ENCODE data around the gene STX11.

The STX11 gene

DNA sequence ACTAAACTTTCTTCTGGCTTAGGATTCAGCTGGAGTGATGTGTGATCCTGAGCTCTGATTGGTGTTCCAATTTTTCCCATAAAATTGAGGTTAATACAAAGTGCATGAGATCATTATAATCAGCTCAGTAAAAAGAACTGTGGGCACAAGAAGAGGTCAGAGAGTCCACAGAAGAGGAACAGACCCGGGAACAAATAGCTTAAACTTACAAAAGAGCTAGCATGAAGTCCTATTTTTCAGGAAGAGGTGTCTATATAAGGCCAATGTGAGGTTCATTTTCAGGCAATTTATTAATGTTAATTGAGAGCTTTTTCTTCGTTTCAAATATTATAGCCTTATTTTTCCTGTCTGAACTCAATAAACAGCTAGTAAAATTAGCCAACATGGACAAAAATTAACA, 26.9 kb upstream of the STX11 start:
- no peak overlapping the region for H2AFZ ChIP-seq (ENCODE audit: low read depth, low read length)
- no peaks in the 10 kb centered on the region for H3K36me3 ChIP-seq (ENCODE audit: insufficient read depth, low read length)
- no peak overlapping the region for H3K9ac ChIP-seq (ENCODE audit: low read depth, low read length)
- no peak for DNase-seq
- H4K20me1 ChIP-seq (ENCODE audit: insufficient read depth, low read length) = no peaks in the 10 kb centered on the region
- no peak for TF ChIP-seq EZH2 (IDR thresholded peaks at IDR 0.05; ENCODE audit: borderline replicate concordance, low read depth, low read length, severe bottlenecking)
- no peaks in the 10 kb centered on the region for H3K9me3 ChIP-seq (ENCODE audit: insufficient read depth, low read length, severe bottlenecking)
- H3K4me3 ChIP-seq (ENCODE audit: low read depth in 1 of 2, low read length in 2 of 2) = no peak overlapping the region
- H3K27ac ChIP-seq (ENCODE audit: low read length) = no peak overlapping the region
- no peak overlapping the region for H3K4me2 ChIP-seq (ENCODE audit: insufficient read depth, low read length)
- no peak for ATAC-seq (ENCODE audit: insufficient read depth, low read depth)
- no peaks in the 10 kb centered on the region for H3K4me1 ChIP-seq (ENCODE audit: insufficient read depth, low read length)
- no peaks in the 10 kb centered on the region for H3K27me3 ChIP-seq (ENCODE audit: insufficient read depth, low read length, poor library complexity)
- no peaks in the 10 kb centered on the region for H3K79me2 ChIP-seq (ENCODE audit: insufficient read depth, low read length)

DNA sequence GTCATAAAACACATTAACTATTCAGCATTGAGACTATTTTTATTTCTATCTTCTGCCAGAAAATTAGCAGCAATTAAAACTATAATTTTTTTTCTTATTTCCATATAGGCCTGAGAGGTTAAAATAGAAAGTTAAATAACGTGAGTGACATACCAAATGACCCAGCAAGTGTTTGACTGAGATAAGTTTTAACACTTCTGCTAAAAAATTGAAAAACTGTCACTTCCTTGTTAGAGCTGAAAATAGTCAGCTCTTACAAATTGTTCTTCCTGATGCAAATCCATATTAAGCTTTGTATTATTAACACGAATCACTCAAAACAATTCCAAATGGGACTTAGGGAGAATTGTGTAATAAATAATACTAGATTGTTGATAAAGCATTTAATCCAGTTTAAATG, 26.5 kb upstream of the STX11 start:
- no peak overlapping the region for H3K9ac ChIP-seq (ENCODE audit: low read depth, low read length)
- DNase-seq = no peak
- no peaks in the 10 kb centered on the region for H3K27me3 ChIP-seq (ENCODE audit: insufficient read depth, low read length, poor library complexity)
- H3K4me3 ChIP-seq (ENCODE audit: low read depth in 1 of 2, low read length in 2 of 2) = no peak overlapping the region
- no peak for ATAC-seq (ENCODE audit: insufficient read depth, low read depth)
- H3K36me3 ChIP-seq (ENCODE audit: insufficient read depth, low read length) = no peaks in the 10 kb centered on the region
- H3K9me3 ChIP-seq (ENCODE audit: insufficient read depth, low read length, severe bottlenecking) = no peaks in the 10 kb centered on the region
- no peak overlapping the region for H3K27ac ChIP-seq (ENCODE audit: low read length)
- no peak overlapping the region for H2AFZ ChIP-seq (ENCODE audit: low read depth, low read length)
- no peak overlapping the region for H3K4me2 ChIP-seq (ENCODE audit: insufficient read depth, low read length)
- no peaks in the 10 kb centered on the region for H3K79me2 ChIP-seq (ENCODE audit: insufficient read depth, low read length)
- H4K20me1 ChIP-seq (ENCODE audit: insufficient read depth, low read length) = no peaks in the 10 kb centered on the region
- TF ChIP-seq, protein P1, sequence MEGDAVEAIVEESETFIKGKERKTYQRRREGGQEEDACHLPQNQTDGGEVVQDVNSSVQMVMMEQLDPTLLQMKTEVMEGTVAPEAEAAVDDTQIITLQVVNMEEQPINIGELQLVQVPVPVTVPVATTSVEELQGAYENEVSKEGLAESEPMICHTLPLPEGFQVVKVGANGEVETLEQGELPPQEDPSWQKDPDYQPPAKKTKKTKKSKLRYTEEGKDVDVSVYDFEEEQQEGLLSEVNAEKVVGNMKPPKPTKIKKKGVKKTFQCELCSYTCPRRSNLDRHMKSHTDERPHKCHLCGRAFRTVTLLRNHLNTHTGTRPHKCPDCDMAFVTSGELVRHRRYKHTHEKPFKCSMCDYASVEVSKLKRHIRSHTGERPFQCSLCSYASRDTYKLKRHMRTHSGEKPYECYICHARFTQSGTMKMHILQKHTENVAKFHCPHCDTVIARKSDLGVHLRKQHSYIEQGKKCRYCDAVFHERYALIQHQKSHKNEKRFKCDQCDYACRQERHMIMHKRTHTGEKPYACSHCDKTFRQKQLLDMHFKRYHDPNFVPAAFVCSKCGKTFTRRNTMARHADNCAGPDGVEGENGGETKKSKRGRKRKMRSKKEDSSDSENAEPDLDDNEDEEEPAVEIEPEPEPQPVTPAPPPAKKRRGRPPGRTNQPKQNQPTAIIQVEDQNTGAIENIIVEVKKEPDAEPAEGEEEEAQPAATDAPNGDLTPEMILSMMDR (IDR thresholded peaks at IDR 0.05; ENCODE audit: borderline replicate concordance, extremely low read depth, low read length, poor library complexity, severe bottlenecking) = no peak
- TF ChIP-seq EZH2 (IDR thresholded peaks at IDR 0.05; ENCODE audit: borderline replicate concordance, low read depth, low read length, severe bottlenecking) = no peak
- no peaks in the 10 kb centered on the region for H3K4me1 ChIP-seq (ENCODE audit: insufficient read depth, low read length)

DNA sequence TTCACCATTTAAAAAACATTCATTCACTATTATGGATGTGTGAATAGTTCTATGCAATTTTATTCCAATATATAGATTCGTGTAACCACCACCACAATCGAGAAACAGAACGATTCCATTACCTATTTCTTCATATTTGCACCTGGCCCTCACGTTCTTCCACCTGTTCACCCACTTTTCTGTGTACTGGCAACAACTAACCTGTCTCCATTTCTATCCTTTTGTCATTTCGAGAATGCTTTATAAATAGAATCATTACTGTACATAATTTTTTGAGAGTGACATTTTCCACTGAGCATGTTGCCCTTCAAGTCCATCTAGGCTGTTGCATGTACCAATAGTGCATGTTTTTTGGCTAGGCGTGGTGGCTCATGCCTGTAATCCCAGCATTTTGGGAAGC, 23.2 kb upstream of the STX11 start:
- Histone ChIP-seq H3K4me3 (ENCODE audit: low read depth in 1 of 2, low read length in 2 of 2) (no peak overlapping the region), H3K79me2 (ENCODE audit: insufficient read depth, low read length) (no peaks in the 10 kb centered on the region), H3K4me2 (ENCODE audit: insufficient read depth, low read length) (no peak overlapping the region), H3K27ac (ENCODE audit: low read length) (no peak overlapping the region), H3K9me3 (ENCODE audit: insufficient read depth, low read length, severe bottlenecking) (no peaks in the 10 kb centered on the region), H3K27me3 (ENCODE audit: insufficient read depth, low read length, poor library complexity) (peaks cover 3% of the 10 kb centered on the region), H3K36me3 (ENCODE audit: insufficient read depth, low read length) (no peaks in the 10 kb centered on the region), H3K9ac (ENCODE audit: low read depth, low read length) (no peak overlapping the region), H4K20me1 (ENCODE audit: insufficient read depth, low read length) (no peaks in the 10 kb centered on the region), H2AFZ (ENCODE audit: low read depth, low read length) (no peak overlapping the region), H3K4me1 (ENCODE audit: insufficient read depth, low read length) (no peaks in the 10 kb centered on the region)
- DNase-seq (no peak), ATAC-seq (ENCODE audit: insufficient read depth, low read depth) (no peak)
- TF ChIP-seq, protein P1 (IDR thresholded peaks at IDR 0.05; ENCODE audit: borderline replicate concordance, extremely low read depth, low read length, poor library complexity, severe bottlenecking) = no peak
- TF ChIP-seq EZH2 (IDR thresholded peaks at IDR 0.05; ENCODE audit: borderline replicate concordance, low read depth, low read length, severe bottlenecking) = no peak

DNA sequence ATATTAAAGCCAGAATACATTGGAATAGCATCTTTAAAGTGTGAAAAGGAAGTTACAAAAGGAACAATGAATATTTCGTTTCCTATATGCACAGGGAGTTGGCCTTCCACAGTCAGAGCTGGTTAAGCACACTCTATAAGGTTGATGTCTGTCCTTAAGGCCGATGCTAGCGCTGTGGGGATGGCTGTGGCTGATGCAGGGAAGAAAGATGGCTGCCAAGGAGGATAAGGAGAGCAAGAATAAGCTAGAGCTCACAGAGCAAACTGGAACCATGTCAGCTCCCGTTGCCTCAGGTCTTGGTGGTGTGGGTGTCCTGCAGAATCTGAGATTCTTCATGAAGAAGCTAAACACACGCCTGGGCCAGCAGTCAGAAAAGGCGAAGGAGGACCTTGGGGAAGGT, 20.8 kb upstream of the STX11 start:
- no peaks in the 10 kb centered on the region for H3K36me3 ChIP-seq (ENCODE audit: insufficient read depth, low read length)
- no peak overlapping the region for H3K4me2 ChIP-seq (ENCODE audit: insufficient read depth, low read length)
- H3K4me1 ChIP-seq (ENCODE audit: insufficient read depth, low read length) = no peaks in the 10 kb centered on the region
- H2AFZ ChIP-seq (ENCODE audit: low read depth, low read length) = no peak overlapping the region
- no peak for DNase-seq
- no peak overlapping the region for H3K27ac ChIP-seq (ENCODE audit: low read length)
- no peak for ATAC-seq (ENCODE audit: insufficient read depth, low read depth)
- H3K27me3 ChIP-seq (ENCODE audit: insufficient read depth, low read length, poor library complexity) = peaks cover 3% of the 10 kb centered on the region
- H3K79me2 ChIP-seq (ENCODE audit: insufficient read depth, low read length) = no peaks in the 10 kb centered on the region
- H3K4me3 ChIP-seq (ENCODE audit: low read depth in 1 of 2, low read length in 2 of 2) = no peak overlapping the region
- H3K9me3 ChIP-seq (ENCODE audit: insufficient read depth, low read length, severe bottlenecking) = no peaks in the 10 kb centered on the region
- TF ChIP-seq, protein P1 (IDR thresholded peaks at IDR 0.05; ENCODE audit: borderline replicate concordance, extremely low read depth, low read length, poor library complexity, severe bottlenecking) = no peak
- no peak for TF ChIP-seq EZH2 (IDR thresholded peaks at IDR 0.05; ENCODE audit: borderline replicate concordance, low read depth, low read length, severe bottlenecking)
- no peak overlapping the region for H3K9ac ChIP-seq (ENCODE audit: low read depth, low read length)
- no peaks in the 10 kb centered on the region for H4K20me1 ChIP-seq (ENCODE audit: insufficient read depth, low read length)

Measured in DND-41 (cell line).